Ascending aorta (tissue), 2 donors: ENCODE results near the gene PRMT7. TPM values are rescaled to one million over a fixed set of nuclear protein-coding genes. Genes with fewer than 3 reads are reported as not detected.

Experiments
- DNase-seq, 2 donors: peaks; one replicate each; pipeline ENCODE4 v3.0.0-alpha.2; 2019; ENCODE audit warnings: low spot score in 2 of 2
- H3K27ac ChIP-seq, 2 donors: fragments of 200-600 bp; sonication (generic); one replicate each; pipeline ENCODE4 v1.5.1; 2016 to 2017; ENCODE audit warnings: mild to moderate bottlenecking in 1 of 2
- H3K27me3 ChIP-seq: fragments of 200-600 bp; sonication (generic); one replicate; pipeline ENCODE4 v1.5.1; 2017
- H3K36me3 ChIP-seq, 2 donors: fragments of 200-600 bp; sonication (generic); one replicate each; pipeline ENCODE4 v1.5.1; 2016
- H3K4me1 ChIP-seq, 2 donors: fragments of 200-600 bp; sonication (generic); one replicate each; pipeline ENCODE4 v1.5.1; 2016 to 2017; ENCODE audit warnings: mild to moderate bottlenecking in 1 of 2
- H3K4me3 ChIP-seq, 2 donors: fragments of 200-600 bp; sonication (generic); one replicate each; pipeline ENCODE4 v1.5.1; 2016 to 2017; ENCODE audit warnings: mild to moderate bottlenecking in 1 of 2
- H3K9me3 ChIP-seq, 2 donors: fragments of 200-600 bp; sonication (generic); one replicate each; pipeline ENCODE4 v1.5.1; 2016
- CTCF ChIP-seq, 3 experiments: fragments of 200-600 bp in 2 of 3; fragments of 450-650 bp in 1 of 3; sonication (generic) in 2 of 3; IDR thresholded peaks; one replicate each; pipeline ENCODE4 v1.5.1; 2016 to 2019; ENCODE audit warnings: antibody characterized with exemption in 3 of 3, mild to moderate bottlenecking in 1 of 3, moderate library complexity in 1 of 3
- intact Hi-C: fragments of 100-400 bp; cut with DNase I; formaldehyde crosslinking; loops from one replicate; pipeline ENCODE4 v1.15.1; 2023
- total RNA-seq: library from RNA; depleted of rRNA; stranded (reverse); fragments of >200 nt; gene quantifications from one replicate; pipeline ENCODE4 v1.1.0, GENCODE V29; 2016

The PRMT7 gene
- 25.1 TPM for total RNA-seq

- peak in 2 of 3 experiments; percentile 20 to 53 for TF ChIP-seq CTCF (IDR thresholded peaks at IDR 0.05)
- H3K4me3 ChIP-seq: peak within 1 kb of the TSS; percentile 87 to 88
- H3K4me1 ChIP-seq: peaks cover 7 to 17% of the 10 kb centered on the region in 2 donors
- intact Hi-C loops: loop anchor here (1.0 to 2.0 kb wide), 2 partner anchors 18 to 46 kb away; no protein-coding TSS in a partner anchor
- no peaks in the 10 kb centered on the region for H3K27me3 ChIP-seq
- H3K9me3 ChIP-seq: no peaks in the 10 kb centered on the region
- DNase-seq: peak; percentile 68 to 93
- H3K36me3 ChIP-seq: peaks cover 14 to 30% of the 10 kb centered on the region in 2 donors
- H3K27ac ChIP-seq: peak within 1 kb of the TSS; percentile 58 to 68
Observed at GRCh38 chr16:68310774-68311511, at the start of gene PRMT7, which contains the start of gene SLC7A6OS. Gene PRMT7, plus strand, starts transcription at chr16:68311019. Its CDS starts 4,961 bp downstream, at chr16:68315980. Gene SLC7A6OS, minus strand, starts transcription at chr16:68310946. Its CDS starts 20 bp downstream, at chr16:68310926.

- Histone ChIP-seq H3K4me1 (peaks cover 0 to 22% of the 10 kb centered on the region in 2 donors), H3K9me3 (no peaks in the 10 kb centered on the region), H3K36me3 (peaks cover 19 to 22% of the 10 kb centered on the region in 2 donors), H3K27ac (peak overlapping the region; percentile 97 to 99), H3K4me3 (peak overlapping the region; percentile 76 to 90), H3K27me3 (no peaks in the 10 kb centered on the region)
- no peak for DNase-seq
- intact Hi-C loops: loop anchor here (1.0 kb wide), 1 partner anchor 18 kb away; the partner anchor contains the start of gene PLA2G15
- no peak for TF ChIP-seq CTCF (IDR thresholded peaks at IDR 0.05)
Observed at GRCh38 chr16:68263559-68264127, 47.2 kb upstream of the PRMT7 start.

GRCh38 chr16:68264128-68265077 is 46.4 kb upstream of the PRMT7 start, which contains the start of gene SLC7A6:
Gene SLC7A6, plus strand, starts transcription at chr16:68264526. Its CDS starts 10,201 bp downstream, at chr16:68274727.
- DNase-seq: peak; percentile 40 to 87
- H3K9me3 ChIP-seq: no peaks in the 10 kb centered on the region
- intact Hi-C loops: loop anchor here (1.0 kb wide), 3 partner anchors 19 to 47 kb away; partner anchors contain the start of genes PLA2G15 and PRMT7
- TF ChIP-seq CTCF (IDR thresholded peaks at IDR 0.05): peak; percentile 62 to 80 (median 76)
- H3K27ac ChIP-seq: peak within 1 kb of the TSS; percentile 97 to 99
- H3K27me3 ChIP-seq: no peaks in the 10 kb centered on the region
- peaks cover 0 to 22% of the 10 kb centered on the region in 2 donors for H3K4me1 ChIP-seq
- H3K36me3 ChIP-seq: peaks cover 16 to 18% of the 10 kb centered on the region in 2 donors
- peak within 1 kb of the TSS; percentile 76 to 90 for H3K4me3 ChIP-seq

GRCh38 chr16:68265078-68265920 is 45.5 kb upstream of the PRMT7 start:
- intact Hi-C loops: loop anchor here (1.0 kb wide), 2 partner anchors 23 to 46 kb away; partner anchors contain the start of gene PRMT7
- Histone ChIP-seq H3K27ac (peak overlapping the region; percentile 97 to 99), H3K36me3 (peaks cover 7 to 9% of the 10 kb centered on the region in 2 donors), H3K27me3 (no peaks in the 10 kb centered on the region), H3K9me3 (no peaks in the 10 kb centered on the region), H3K4me3 (peak overlapping the region; percentile 76 to 90), H3K4me1 (peaks cover 0 to 22% of the 10 kb centered on the region in 2 donors)
- TF ChIP-seq CTCF (IDR thresholded peaks at IDR 0.05): no peak
- DNase-seq: peak; percentile 52 to 90
